ENCODE data around the gene RWDD4.

The RWDD4 gene

DNA sequence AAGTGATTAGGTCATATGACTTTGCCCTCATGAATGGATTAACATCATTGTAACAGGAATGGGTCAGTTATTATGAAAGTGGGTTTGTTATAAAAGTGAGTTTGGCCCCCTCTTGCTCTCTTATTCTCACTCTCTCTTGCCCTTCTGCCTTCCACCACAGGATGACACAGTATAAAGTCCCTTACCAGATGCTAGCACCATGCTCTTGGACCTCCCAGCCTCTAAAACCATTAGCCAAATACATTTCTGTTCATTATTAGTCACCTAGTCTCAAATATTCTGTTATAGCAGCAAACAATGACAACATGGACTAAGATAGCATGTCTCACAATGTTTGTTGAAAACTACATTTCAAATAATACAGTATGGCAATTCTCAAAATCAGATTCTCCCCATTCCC, 59.7 kb downstream of the RWDD4 start:
- Mint-ChIP-seq H3K36me3 (no peaks in the 10 kb centered on the region), H3K9me3 (no peaks in the 10 kb centered on the region), H3K4me1 (no peaks in the 10 kb centered on the region), H3K4me3 (no peak overlapping the region), H3K27ac (no peak overlapping the region)
- no peak for DNase-seq (ENCODE audit: low spot score in 2 of 2)
- no peak for ATAC-seq

DNA sequence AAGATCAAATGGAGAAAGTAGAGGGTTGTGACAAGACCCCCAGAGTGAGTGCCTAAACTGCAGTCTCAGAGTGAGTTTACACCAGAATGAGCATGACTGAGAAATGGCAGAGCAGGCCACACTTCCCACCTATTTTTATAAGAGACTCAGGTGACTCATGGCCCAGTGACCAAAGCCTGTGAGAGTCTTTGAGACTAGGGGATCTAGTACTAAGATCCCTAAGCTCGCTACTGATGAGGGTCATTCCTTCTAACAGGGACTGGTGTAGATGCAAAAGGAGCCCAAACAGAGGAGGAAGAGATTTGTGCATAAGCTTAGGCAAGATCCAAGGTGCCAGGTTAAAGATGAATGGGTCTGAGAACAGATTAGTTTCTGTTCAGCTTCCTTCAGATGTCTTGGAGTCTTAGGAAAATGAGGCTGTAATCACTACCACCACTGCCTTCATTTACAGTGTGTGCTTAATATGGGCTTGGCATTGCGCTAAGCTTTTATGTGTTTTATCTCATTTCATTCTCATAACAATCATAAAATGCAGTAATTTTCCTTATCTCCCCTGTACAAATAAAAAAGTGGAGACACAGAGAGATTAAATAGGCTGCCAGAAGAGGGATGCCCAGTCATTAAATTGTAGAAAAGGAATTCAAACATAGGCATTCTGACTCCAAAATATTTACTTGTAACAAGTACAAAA, 62.8 kb downstream of the RWDD4 start:
- Mint-ChIP-seq H3K4me1 (no peaks in the 10 kb centered on the region), H3K4me3 (no peak overlapping the region), H3K9me3 (no peaks in the 10 kb centered on the region), H3K27ac (no peak overlapping the region), H3K36me3 (no peaks in the 10 kb centered on the region)
- ATAC-seq, result peak; percentile 55
- DNase-seq (ENCODE audit: low spot score in 2 of 2), result no peak

DNA sequence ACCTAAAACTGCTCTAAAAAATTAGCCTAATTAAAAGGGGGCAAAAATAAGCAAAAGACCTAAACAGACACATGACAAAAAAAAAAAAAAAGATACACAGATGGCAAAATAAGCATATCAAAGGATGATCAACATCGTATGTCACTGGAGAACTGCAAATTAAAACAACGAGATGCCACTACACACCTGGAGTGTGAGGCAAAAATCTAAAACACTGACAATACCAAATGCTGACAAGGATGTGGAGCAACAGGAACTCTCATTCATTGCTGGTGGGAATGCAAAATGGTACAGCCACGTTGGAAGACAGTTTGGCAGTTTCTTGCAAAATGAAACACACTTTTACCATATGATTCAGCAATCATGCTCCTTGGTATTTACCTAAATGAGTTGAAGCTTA, 64.2 kb downstream of the RWDD4 start:
- no peak for DNase-seq (ENCODE audit: low spot score in 2 of 2)

DNA sequence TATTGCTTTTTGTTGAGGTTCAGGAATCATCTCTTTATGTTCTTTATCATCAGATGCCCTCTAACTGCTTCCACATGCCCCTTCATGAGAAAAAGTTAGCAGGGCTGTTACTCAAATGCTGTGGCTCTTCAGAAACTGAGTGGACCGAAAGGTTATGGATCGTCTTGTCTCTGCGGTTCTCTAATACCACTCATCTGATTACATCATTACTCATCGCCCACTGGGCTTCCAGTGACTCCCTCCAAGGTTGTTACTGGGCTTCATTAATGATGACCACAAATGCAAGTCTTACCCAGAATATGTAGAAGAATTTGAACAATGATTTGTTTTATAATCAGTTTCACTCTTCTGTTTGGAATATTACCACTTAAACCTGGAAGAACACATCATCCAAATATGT, 67.7 kb downstream of the RWDD4 start:
- Mint-ChIP-seq H3K4me3 (no peak overlapping the region), H3K27ac (no peak overlapping the region), H3K9me3 (no peaks in the 10 kb centered on the region), H3K36me3 (no peaks in the 10 kb centered on the region), H3K4me1 (no peaks in the 10 kb centered on the region)
- ATAC-seq (no peak), DNase-seq (ENCODE audit: low spot score in 2 of 2) (no peak)

More for the DNA sequence above, 64.2 kb downstream of the RWDD4 start:
- Mint-ChIP-seq H3K4me1 (no peaks in the 10 kb centered on the region), H3K27ac (no peak overlapping the region), H3K4me3 (no peak overlapping the region), H3K36me3 (no peaks in the 10 kb centered on the region), H3K9me3 (no peaks in the 10 kb centered on the region)
- ATAC-seq, result no peak

Measured in stimulated activated effector memory CD8-positive, alpha-beta T cell treated with anti-CD3 and anti-CD28 coated beads, Interleukin-12 subunit alpha, Interleukin-12 subunit beta, amount 100 ng/mL, for 72 hours (primary cell).